Esophagus (tissue), 2 donors: ENCODE results near the gene TMEM237. TPM values are rescaled to one million over a fixed set of nuclear protein-coding genes. Genes with fewer than 3 reads are reported as not detected.

Experiments
- H3K27ac ChIP-seq, 2 donors: one replicate each; pipeline ENCODE4 v1.5.1; 2013; ENCODE audit warnings: low read depth in 2 of 2, mild to moderate bottlenecking in 2 of 2, inconsistent platforms in 1 of 2, low read length in 1 of 2, moderate library complexity in 1 of 2
- H3K27me3 ChIP-seq, 2 donors: one replicate each; pipeline ENCODE4 v1.6.1; 2013; ENCODE audit warnings: low read length in 2 of 2, control low read depth in 1 of 2, mild to moderate bottlenecking in 1 of 2; ENCODE audit not compliant: insufficient read depth in 2 of 2, control insufficient read depth in 1 of 2
- H3K36me3 ChIP-seq, 2 donors: one replicate each; pipeline ENCODE4 v1.6.1; 2013; ENCODE audit warnings: low read length in 1 of 2; ENCODE audit not compliant: control insufficient read depth in 2 of 2, insufficient read depth in 2 of 2
- H3K4me1 ChIP-seq, 2 donors: one replicate each; pipeline ENCODE4 v1.6.1; 2013; ENCODE audit warnings: low read length in 1 of 2; ENCODE audit not compliant: control insufficient read depth in 2 of 2, insufficient read depth in 2 of 2
- H3K4me3 ChIP-seq, 2 donors: one replicate each; pipeline ENCODE4 v1.5.1; 2013; ENCODE audit warnings: low read length in 2 of 2, mild to moderate bottlenecking in 2 of 2, low read depth in 1 of 2, moderate library complexity in 1 of 2
- H3K9me3 ChIP-seq, 2 donors: one replicate each; pipeline ENCODE4 v1.6.1; 2013; ENCODE audit warnings: mild to moderate bottlenecking in 2 of 2, low read depth in 1 of 2, low read length in 1 of 2, moderate library complexity in 1 of 2; ENCODE audit not compliant: control insufficient read depth in 2 of 2, insufficient read depth in 1 of 2
- WGBS, 2 donors: extraction: QIAGEN DNeasy Blood & Tissue Kit; methylation state at CpG; one replicate each; pipeline ENCODE4 v1.1.7; 2013; 5-methylcytosine and 5-hydroxymethylcytosine counted together
- polyA plus RNA-seq, 2 donors: library from polyadenylated mRNA; stranded (reverse); fragments of 200-250 nt; gene quantifications; one replicate each; pipeline ENCODE4 v1.2.3, GENCODE V29; 2013
- donor health status: healthy with polysubstance abuse.
- donor health status: Bipolar disorder and iron deficiency.

TMEM237 gene
- polyA plus RNA-seq, 2 donors: 14.9 to 16.5 TPM

GRCh38 chr2:201668402-201668910 is 25.2 kb upstream of the TMEM237 start:
- no peak overlapping the region for H3K4me3 ChIP-seq
- no peaks in the 10 kb centered on the region for H3K27me3 ChIP-seq
- WGBS, 2 donors: 56 to 68% methylated on average over 3 of the region's 3 CpGs
- H3K9me3 ChIP-seq: no peaks in the 10 kb centered on the region
- H3K27ac ChIP-seq: no peak overlapping the region
- no peaks in the 10 kb centered on the region for H3K4me1 ChIP-seq
- H3K36me3 ChIP-seq: no peaks in the 10 kb centered on the region

GRCh38 chr2:201664334-201664733 is 21.0 kb upstream of the TMEM237 start:
- H3K27me3 ChIP-seq: no peaks in the 10 kb centered on the region
- no peaks in the 10 kb centered on the region for H3K36me3 ChIP-seq
- H3K4me3 ChIP-seq: no peak overlapping the region
- H3K4me1 ChIP-seq: peaks cover 0 to 2% of the 10 kb centered on the region in 2 donors
- H3K9me3 ChIP-seq: no peaks in the 10 kb centered on the region
- 75 to 80% methylated on average over 8 of the region's 8 CpGs for WGBS, 2 donors
- H3K27ac ChIP-seq: no peak overlapping the region

DNA sequence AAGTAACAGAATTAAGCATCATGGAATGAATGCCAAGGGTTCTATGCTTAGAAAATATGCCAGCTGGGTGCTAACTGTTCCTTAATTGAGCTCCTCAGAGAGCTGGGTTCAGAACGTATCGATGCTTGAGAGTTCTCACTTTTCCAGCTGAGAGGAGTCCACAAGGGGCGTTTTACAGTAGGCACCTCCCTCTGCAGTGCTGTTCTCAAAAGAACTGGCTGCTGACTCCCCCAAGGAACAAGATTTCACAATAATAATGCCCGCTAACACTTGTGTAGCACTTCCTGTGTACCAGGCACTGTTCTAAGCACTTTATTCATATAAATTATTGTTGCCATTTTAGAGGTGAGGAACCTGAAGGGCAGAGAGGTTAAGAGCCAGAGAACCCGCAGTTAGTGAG is 18.1 kb upstream of the TMEM237 start:
- H3K4me3 ChIP-seq: no peak overlapping the region
- no peak overlapping the region for H3K27ac ChIP-seq
- no peaks in the 10 kb centered on the region for H3K36me3 ChIP-seq
- WGBS, 2 donors: 56 to 60% methylated on average over 5 of the region's 5 CpGs
- peaks cover 0 to 2% of the 10 kb centered on the region in 2 donors for H3K4me1 ChIP-seq
- H3K9me3 ChIP-seq: no peaks in the 10 kb centered on the region
- no peaks in the 10 kb centered on the region for H3K27me3 ChIP-seq

DNA sequence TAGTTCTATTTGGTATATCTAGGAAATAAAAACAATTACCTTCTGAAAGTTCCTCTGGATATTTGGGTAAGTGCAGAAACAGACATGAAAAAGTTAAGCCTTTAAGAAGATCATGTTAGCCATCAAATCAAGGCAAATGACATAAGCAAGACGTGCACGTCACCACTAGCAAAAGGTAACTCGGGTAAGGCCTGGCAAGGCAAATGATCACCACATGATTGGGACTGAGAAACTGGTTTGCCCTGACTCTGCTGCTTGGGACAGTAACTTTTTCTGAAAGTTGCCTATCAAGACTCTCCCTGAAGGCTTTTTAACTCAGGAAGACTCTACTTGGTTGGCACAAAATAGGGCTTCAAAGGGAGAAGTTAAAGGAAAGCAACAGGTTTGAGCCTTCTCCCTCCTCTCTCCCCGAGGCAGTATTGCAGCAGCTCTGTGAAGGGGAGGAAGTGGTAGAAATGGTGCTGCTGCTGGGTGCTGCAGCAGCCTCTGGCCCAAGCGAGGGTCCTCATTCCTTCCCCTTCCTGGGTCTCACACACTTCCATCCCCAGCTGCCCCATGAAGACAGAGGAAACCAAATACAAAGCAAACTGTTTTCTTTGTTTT is 17.1 kb upstream of the TMEM237 start:
- Histone ChIP-seq H3K27me3 (no peaks in the 10 kb centered on the region), H3K9me3 (no peaks in the 10 kb centered on the region), H3K36me3 (no peaks in the 10 kb centered on the region), H3K27ac (no peak overlapping the region), H3K4me3 (no peak overlapping the region), H3K4me1 (peaks cover 0 to 2% of the 10 kb centered on the region in 2 donors)
- WGBS, 2 donors: 44 to 53% methylated on average over 5 of the region's 5 CpGs

DNA sequence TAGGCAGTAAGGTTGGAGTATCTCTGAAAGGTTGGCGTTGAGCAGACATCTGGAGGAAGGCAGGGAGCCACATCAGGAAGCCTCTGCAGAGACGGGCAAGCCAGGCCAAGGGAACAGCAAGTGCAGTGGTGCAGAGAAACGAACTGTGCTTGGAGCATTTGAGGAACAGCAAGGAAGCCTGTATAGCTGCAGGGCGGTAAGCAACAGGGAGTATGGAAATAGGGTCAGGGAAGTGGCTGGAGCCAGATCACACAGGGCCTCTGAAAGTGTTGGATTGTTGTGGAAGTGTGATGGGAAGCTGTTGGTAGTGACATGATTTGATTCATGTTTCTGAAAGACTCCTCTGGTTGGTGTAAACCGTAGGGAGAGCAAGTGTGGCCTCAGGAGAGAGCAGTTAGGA is 13.4 kb upstream of the TMEM237 start:
- H3K4me1 ChIP-seq: peaks cover 0 to 2% of the 10 kb centered on the region in 2 donors
- H3K27me3 ChIP-seq: no peaks in the 10 kb centered on the region
- no peaks in the 10 kb centered on the region for H3K9me3 ChIP-seq
- H3K27ac ChIP-seq: no peak overlapping the region
- H3K36me3 ChIP-seq: no peaks in the 10 kb centered on the region
- 74 to 84% methylated on average over 5 of the region's 5 CpGs for WGBS, 2 donors
- H3K4me3 ChIP-seq: no peak overlapping the region

DNA sequence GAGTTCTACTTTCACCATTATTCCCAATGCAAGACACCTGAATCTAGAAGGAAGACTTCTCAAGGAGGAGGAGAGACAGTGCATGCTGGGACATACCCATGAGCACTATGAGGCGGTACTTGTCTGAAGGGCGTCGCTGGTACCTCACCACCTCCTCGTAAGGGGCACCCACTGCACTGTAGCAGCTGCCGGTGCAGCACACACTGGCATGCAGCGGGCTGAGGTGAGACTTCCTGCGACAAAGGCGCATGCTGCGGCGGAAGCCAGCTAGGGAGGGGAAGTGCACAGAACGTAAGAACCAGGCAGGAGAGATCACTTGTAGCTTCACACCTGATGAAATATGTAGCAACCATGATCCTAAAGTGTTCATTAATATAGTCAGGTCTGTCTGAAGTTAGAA is 12.8 kb upstream of the TMEM237 start:
- Histone ChIP-seq H3K36me3 (no peaks in the 10 kb centered on the region), H3K4me3 (no peak overlapping the region), H3K27me3 (no peaks in the 10 kb centered on the region), H3K4me1 (peaks cover 0 to 2% of the 10 kb centered on the region in 2 donors), H3K27ac (no peak overlapping the region), H3K9me3 (no peaks in the 10 kb centered on the region)
- WGBS, 2 donors: 91 to 94% methylated on average over 11 of the region's 11 CpGs

- no peaks in the 10 kb centered on the region for H3K9me3 ChIP-seq
- H3K36me3 ChIP-seq: no peaks in the 10 kb centered on the region
- no peak overlapping the region for H3K27ac ChIP-seq
- WGBS, 2 donors: 88 to 89% methylated on average over 5 of the region's 5 CpGs
- H3K4me1 ChIP-seq: no peaks in the 10 kb centered on the region
- H3K4me3 ChIP-seq: no peak overlapping the region
- no peaks in the 10 kb centered on the region for H3K27me3 ChIP-seq
Measured at GRCh38 chr2:201654616-201655384, 11.5 kb upstream of the TMEM237 start.

DNA sequence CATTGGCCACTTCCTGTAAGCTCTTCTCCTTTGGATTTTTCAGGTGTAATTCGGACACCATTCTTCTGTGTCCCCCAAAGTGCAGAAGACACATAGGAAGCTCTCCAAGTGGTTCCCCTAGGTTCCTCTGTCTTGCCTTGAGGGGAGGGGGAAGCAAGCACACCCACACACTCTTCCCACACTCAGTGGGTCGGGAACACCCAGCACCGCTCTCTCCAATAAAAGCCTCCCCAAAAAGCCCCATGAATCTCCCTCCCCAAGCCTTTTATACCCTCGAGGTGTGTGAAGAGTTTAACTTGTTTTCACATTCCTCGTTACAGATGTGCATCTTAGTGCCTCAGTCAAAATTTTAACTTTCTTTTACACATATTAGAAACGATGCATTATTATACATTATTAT is 9.9 kb upstream of the TMEM237 start:
- Histone ChIP-seq H3K4me1 (no peaks in the 10 kb centered on the region), H3K27ac (no peak overlapping the region), H3K36me3 (no peaks in the 10 kb centered on the region), H3K27me3 (no peaks in the 10 kb centered on the region), H3K4me3 (no peak overlapping the region), H3K9me3 (no peaks in the 10 kb centered on the region)
- 80 to 83% methylated on average over 6 of the region's 6 CpGs for WGBS, 2 donors

GRCh38 chr2:201649442-201649841 is 6.1 kb upstream of the TMEM237 start:
- Histone ChIP-seq H3K27ac (no peak overlapping the region), H3K4me1 (no peaks in the 10 kb centered on the region), H3K27me3 (no peaks in the 10 kb centered on the region), H3K36me3 (no peaks in the 10 kb centered on the region), H3K4me3 (no peak overlapping the region), H3K9me3 (no peaks in the 10 kb centered on the region)
- 85 to 91% methylated on average over 2 of the region's 2 CpGs for WGBS, 2 donors

DNA sequence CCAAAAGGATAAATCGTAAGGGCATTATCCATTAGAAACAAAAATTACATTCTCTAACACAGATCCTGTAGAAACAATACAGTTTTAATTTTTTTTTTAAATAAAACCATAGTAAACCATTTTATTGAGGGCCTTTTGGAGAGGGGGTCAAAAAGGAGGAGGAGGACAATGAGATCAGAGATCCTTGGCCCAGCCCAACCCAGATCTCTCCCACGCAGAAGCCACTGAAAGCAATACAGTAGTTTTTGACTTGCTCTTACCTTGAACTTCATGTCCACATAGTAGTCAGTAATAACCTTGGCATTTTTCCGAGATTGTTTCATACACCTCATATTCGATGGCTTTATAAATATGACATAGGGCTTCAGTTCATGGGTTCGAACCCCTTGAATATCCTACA is 4.1 kb upstream of the TMEM237 start:
- Histone ChIP-seq H3K36me3 (no peaks in the 10 kb centered on the region), H3K4me1 (no peaks in the 10 kb centered on the region), H3K4me3 (no peak overlapping the region), H3K27ac (no peak overlapping the region), H3K9me3 (no peaks in the 10 kb centered on the region), H3K27me3 (no peaks in the 10 kb centered on the region)
- 90 to 92% methylated on average over 5 of the region's 5 CpGs for WGBS, 2 donors
